ENCODE data around the gene CLPTM1L. TPM values are rescaled to one million over a fixed set of nuclear protein-coding genes. Genes with fewer than 3 reads are reported as not detected.
A peak's percentile ranks its signal among the peaks of the same experiment; 100 is the strongest.

Gene CLPTM1L
- total RNA-seq, 2 experiments from 2014 or later, result 395 TPM

DNA sequence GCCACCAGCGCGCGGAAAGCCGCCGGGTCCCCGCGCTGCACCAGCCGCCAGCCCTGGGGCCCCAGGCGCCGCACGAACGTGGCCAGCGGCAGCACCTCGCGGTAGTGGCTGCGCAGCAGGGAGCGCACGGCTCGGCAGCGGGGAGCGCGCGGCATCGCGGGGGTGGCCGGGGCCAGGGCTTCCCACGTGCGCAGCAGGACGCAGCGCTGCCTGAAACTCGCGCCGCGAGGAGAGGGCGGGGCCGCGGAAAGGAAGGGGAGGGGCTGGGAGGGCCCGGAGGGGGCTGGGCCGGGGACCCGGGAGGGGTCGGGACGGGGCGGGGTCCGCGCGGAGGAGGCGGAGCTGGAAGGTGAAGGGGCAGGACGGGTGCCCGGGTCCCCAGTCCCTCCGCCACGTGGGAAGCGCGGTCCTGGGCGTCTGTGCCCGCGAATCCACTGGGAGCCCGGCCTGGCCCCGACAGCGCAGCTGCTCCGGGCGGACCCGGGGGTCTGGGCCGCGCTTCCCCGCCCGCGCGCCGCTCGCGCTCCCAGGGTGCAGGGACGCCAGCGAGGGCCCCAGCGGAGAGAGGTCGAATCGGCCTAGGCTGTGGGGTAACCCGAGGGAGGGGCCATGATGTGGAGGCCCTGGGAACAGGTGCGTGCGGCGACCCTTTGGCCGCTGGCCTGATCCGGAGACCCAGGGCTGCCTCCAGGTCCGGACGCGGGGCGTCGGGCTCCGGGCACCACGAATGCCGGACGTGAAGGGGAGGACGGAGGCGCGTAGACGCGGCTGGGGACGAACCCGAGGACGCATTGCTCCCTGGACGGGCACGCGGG is 49.9 kb downstream of the CLPTM1L start, which contains the start of gene TERT:
Gene TERT (minus strand): TSS at position 234 of the 815 bp plus-strand sequence. CDS start 79 bp downstream, at position 155.
- no TSS peak for BruUV-seq (replicated peaks)
- H4K20me1 ChIP-seq (ENCODE audit: insufficient read depth, low read length), result peaks cover 7% of the 10 kb centered on the region; the same call in 1 of the 2 replicates
- H3K79me2 ChIP-seq (ENCODE audit: insufficient read depth, low read depth, low read length), result peaks cover 59% of the 10 kb centered on the region
- H3K4me1 ChIP-seq (ENCODE audit: insufficient read depth, low read length, poor library complexity, severe bottlenecking), result peaks cover 72% of the 10 kb centered on the region
- H3K36me3 ChIP-seq (ENCODE audit: insufficient read depth, low read length), result peaks cover 42% of the 10 kb centered on the region
- H3K4me2 ChIP-seq (ENCODE audit: low read length), result peak within 1 kb of the TSS; percentile 87
- no peak within 1 kb of the TSS for H2AFZ ChIP-seq (ENCODE audit: low read length)
- H3K4me3 ChIP-seq (ENCODE audit: low read depth, low read length, poor library complexity, severe bottlenecking), result peak within 1 kb of the TSS; percentile 79
- no peaks in the 10 kb centered on the region for H3K9me2 ChIP-seq (ENCODE audit: insufficient read depth, low read length)
- ChIA-PET POLR2A (interaction anchor here (0.6 to 7.0 kb wide), 5 partner anchors 14 to 181 kb away, joined by 3 to 60 read pairs (median 7); no protein-coding TSS in a partner anchor), CTCF (ENCODE audit: unreplicated experiment) (interaction anchor here (0.6 to 1.3 kb wide), 2 partner anchors 47 to 350 kb away, joined by 3 read pairs; no protein-coding TSS in a partner anchor)
- TF ChIP-seq EZH2phosphoT487 (IDR thresholded peaks at IDR 0.05; ENCODE audit: borderline replicate concordance, low read depth, low read length), result no peak
- TF ChIP-seq, protein P1, sequence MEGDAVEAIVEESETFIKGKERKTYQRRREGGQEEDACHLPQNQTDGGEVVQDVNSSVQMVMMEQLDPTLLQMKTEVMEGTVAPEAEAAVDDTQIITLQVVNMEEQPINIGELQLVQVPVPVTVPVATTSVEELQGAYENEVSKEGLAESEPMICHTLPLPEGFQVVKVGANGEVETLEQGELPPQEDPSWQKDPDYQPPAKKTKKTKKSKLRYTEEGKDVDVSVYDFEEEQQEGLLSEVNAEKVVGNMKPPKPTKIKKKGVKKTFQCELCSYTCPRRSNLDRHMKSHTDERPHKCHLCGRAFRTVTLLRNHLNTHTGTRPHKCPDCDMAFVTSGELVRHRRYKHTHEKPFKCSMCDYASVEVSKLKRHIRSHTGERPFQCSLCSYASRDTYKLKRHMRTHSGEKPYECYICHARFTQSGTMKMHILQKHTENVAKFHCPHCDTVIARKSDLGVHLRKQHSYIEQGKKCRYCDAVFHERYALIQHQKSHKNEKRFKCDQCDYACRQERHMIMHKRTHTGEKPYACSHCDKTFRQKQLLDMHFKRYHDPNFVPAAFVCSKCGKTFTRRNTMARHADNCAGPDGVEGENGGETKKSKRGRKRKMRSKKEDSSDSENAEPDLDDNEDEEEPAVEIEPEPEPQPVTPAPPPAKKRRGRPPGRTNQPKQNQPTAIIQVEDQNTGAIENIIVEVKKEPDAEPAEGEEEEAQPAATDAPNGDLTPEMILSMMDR (conservative IDR thresholded peaks at IDR 0.05; ENCODE audit: low read length), result no peak
- intact Hi-C loops (cut with micrococcal nuclease; ENCODE audit: unreplicated experiment), result loop anchor here (1.0 to 2.0 kb wide), 3 partner anchors 18 to 47 kb away; no protein-coding TSS in a partner anchor
- H3K27ac ChIP-seq (ENCODE audit: low read depth, low read length, poor library complexity, severe bottlenecking), result peak within 1 kb of the TSS; percentile 87
- no peaks in the 10 kb centered on the region for H3K9me3 ChIP-seq (ENCODE audit: low read length)
- peak; percentile 91 for DNase-seq (ENCODE audit: low spot score)

DNA sequence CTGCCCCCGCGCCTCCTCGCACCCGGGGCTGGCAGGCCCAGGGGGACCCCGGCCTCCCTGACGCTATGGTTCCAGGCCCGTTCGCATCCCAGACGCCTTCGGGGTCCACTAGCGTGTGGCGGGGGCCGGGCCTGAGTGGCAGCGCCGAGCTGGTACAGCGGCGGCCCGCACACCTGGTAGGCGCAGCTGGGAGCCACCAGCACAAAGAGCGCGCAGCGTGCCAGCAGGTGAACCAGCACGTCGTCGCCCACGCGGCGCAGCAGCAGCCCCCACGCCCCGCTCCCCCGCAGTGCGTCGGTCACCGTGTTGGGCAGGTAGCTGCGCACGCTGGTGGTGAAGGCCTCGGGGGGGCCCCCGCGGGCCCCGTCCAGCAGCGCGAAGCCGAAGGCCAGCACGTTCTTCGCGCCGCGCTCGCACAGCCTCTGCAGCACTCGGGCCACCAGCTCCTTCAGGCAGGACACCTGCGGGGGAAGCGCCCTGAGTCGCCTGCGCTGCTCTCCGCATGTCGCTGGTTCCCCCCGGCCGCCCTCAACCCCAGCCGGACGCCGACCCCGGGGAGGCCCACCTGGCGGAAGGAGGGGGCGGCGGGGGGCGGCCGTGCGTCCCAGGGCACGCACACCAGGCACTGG is 50.6 kb downstream of the CLPTM1L start:
- peak overlapping the region; percentile 79 for H3K4me3 ChIP-seq (ENCODE audit: low read depth, low read length, poor library complexity, severe bottlenecking)

More for the DNA sequence above, 50.6 kb downstream of the CLPTM1L start:
- BruUV-seq (replicated peaks), result no TSS peak
- POLR2A ChIA-PET, result interaction anchor here (0.6 to 7.0 kb wide), 4 partner anchors 13 to 182 kb away, joined by 3 to 60 read pairs (median 3); no protein-coding TSS in a partner anchor
- Histone ChIP-seq H4K20me1 (ENCODE audit: insufficient read depth, low read length) (peaks cover 7% of the 10 kb centered on the region; the same call in 1 of the 2 replicates), H3K9me3 (ENCODE audit: low read length) (no peaks in the 10 kb centered on the region), H3K79me2 (ENCODE audit: insufficient read depth, low read depth, low read length) (peaks cover 59% of the 10 kb centered on the region), H3K9me2 (ENCODE audit: insufficient read depth, low read length) (no peaks in the 10 kb centered on the region), H2AFZ (ENCODE audit: low read length) (no peak overlapping the region), H3K27ac (ENCODE audit: low read depth, low read length, poor library complexity, severe bottlenecking) (peak overlapping the region; percentile 87), H3K4me1 (ENCODE audit: insufficient read depth, low read length, poor library complexity, severe bottlenecking) (peaks cover 65% of the 10 kb centered on the region), H3K36me3 (ENCODE audit: insufficient read depth, low read length) (peaks cover 42% of the 10 kb centered on the region), H3K4me2 (ENCODE audit: low read length) (peak overlapping the region; percentile 87)
- intact Hi-C loops (cut with micrococcal nuclease; ENCODE audit: unreplicated experiment), result loop anchor here (1.0 to 2.0 kb wide), 2 partner anchors 18 to 48 kb away; no protein-coding TSS in a partner anchor
- peak; percentile 83 for DNase-seq (ENCODE audit: low spot score)
- CTCF ChIA-PET (ENCODE audit: unreplicated experiment), result interaction anchor here (0.6 kb wide), 3 partner anchors 19 to 50 kb away, joined by 3 to 4 read pairs (median 3); partner anchors contain the start of gene CLPTM1L
- TF ChIP-seq, protein P1 (conservative IDR thresholded peaks at IDR 0.05; ENCODE audit: low read length), result no peak
- no peak for TF ChIP-seq EZH2phosphoT487 (IDR thresholded peaks at IDR 0.05; ENCODE audit: borderline replicate concordance, low read depth, low read length)
